OCI-M2 (cell line): ENCODE measurements around the gene ICA1.
"Not testable (repeated sequence)": the region's sequence is repeated elsewhere in the genome, so short reads cannot be mapped to it uniquely, and the experiment has no call there.

ENCODE experiments used
- DNase-seq: peaks from one replicate; lab custom pipeline; 2025; ENCODE audit not compliant: unreplicated experiment; lab: John Stamatoyannopoulos, UW

The ICA1 gene

GRCh38 chr7:8261711-8262695 lies at the start of gene ICA1:
Gene ICA1, minus strand, starts transcription at chr7:8262167. Its CDS starts 26,241 bp downstream, at chr7:8235926.
- DNase-seq: no peak

- no peak for DNase-seq
Measured at GRCh38 chr7:8310876-8311275, 48.9 kb upstream of the ICA1 start.

GRCh38 chr7:8305625-8306388 lies 43.8 kb upstream of the ICA1 start:
- DNase-seq: no peak

GRCh38 chr7:8305104-8305503 lies 43.1 kb upstream of the ICA1 start:
- no peak for DNase-seq

- no peak for DNase-seq
Measured at GRCh38 chr7:8303904-8304528, 42.0 kb upstream of the ICA1 start.

GRCh38 chr7:8297023-8297422 lies 35.1 kb upstream of the ICA1 start:
- DNase-seq: not testable (repeated sequence)

- DNase-seq: no peak
Measured at GRCh38 chr7:8296362-8296659, 34.3 kb upstream of the ICA1 start.

- DNase-seq: peak; percentile 10
Measured at GRCh38 chr7:8295638-8296361, 33.8 kb upstream of the ICA1 start.

GRCh38 chr7:8291397-8292141 lies 29.6 kb upstream of the ICA1 start:
- DNase-seq: no peak

- DNase-seq: no peak
Measured at GRCh38 chr7:8290645-8291308, 28.8 kb upstream of the ICA1 start.

GRCh38 chr7:8286118-8286517 lies 24.2 kb upstream of the ICA1 start:
- DNase-seq: no peak

GRCh38 chr7:8285155-8285554 lies 23.2 kb upstream of the ICA1 start:
- DNase-seq: no peak

- no peak for DNase-seq
Measured at GRCh38 chr7:8284606-8285005, 22.6 kb upstream of the ICA1 start.

- DNase-seq: no peak
Measured at GRCh38 chr7:8283968-8284367, 22.0 kb upstream of the ICA1 start.

GRCh38 chr7:8282871-8283270 lies 20.9 kb upstream of the ICA1 start:
- no peak for DNase-seq

- no peak for DNase-seq
Measured at GRCh38 chr7:8282162-8282561, 20.2 kb upstream of the ICA1 start.

- DNase-seq: no peak
Measured at GRCh38 chr7:8278183-8278582, 16.2 kb upstream of the ICA1 start.

GRCh38 chr7:8277394-8277982 lies 15.5 kb upstream of the ICA1 start:
- no peak for DNase-seq

- no peak for DNase-seq
Measured at GRCh38 chr7:8274589-8274988, 12.6 kb upstream of the ICA1 start.
